ENCODE results near the gene PGRMC2. TPM values are rescaled to one million over a fixed set of nuclear protein-coding genes. Genes with fewer than 3 reads are reported as not detected.

PGRMC2 gene
- total and polyA plus RNA-seq, 2 of the 4 experiments (the other 2 are of a cell fraction) = 13.4 to 40.7 TPM

DNA sequence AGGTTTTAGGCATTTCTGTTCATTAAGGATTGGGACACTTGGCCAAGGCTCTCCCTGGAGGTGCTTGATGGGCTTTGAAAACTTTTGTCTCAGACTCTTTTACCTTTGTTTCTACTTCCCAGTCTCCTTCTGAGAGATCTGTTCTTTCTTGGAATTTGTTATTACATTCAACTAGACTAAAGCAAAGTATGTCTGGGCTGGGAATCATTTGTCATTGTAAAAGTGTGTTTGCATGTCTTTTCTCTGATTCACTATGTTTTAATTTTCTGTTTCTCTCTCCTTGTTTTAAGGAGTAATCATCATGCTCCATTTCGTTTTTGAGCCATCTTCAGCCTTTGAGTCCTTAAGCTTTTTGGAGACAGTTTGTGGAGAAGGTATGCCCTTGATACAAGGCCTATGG is 12.2 kb upstream of the PGRMC2 start:
- BruUV-seq (replicated peaks) = no TSS peak
- Histone ChIP-seq H3K4ac (ENCODE audit: low read depth, low read length) (peak overlapping the region; percentile 75), H2BK120ac (ENCODE audit: low read depth, low read length) (peak overlapping the region; percentile 92), H3K4me3 (ENCODE audit: insufficient read depth, low read depth, low read length) (no peak overlapping the region), H2BK15ac (ENCODE audit: low read depth, low read length) (peak overlapping the region; percentile 22; the same call in 1 of the 3 replicates), H2BK5ac (ENCODE audit: low read depth, low read length, poor library complexity, severe bottlenecking) (peak overlapping the region; percentile 86), H3K4me2 (ENCODE audit: low read depth, low read length) (peak overlapping the region; percentile 72), H3K36me3 (ENCODE audit: control insufficient read depth, insufficient read depth, low read length) (peaks cover 1% of the 10 kb centered on the region; the same call in 1 of the 2 replicates), H3K9me1 (ENCODE audit: insufficient read depth, low read length) (peaks cover 3% of the 10 kb centered on the region; the same call in 1 of the 2 replicates), H3K4me1 (ENCODE audit: control insufficient read depth, insufficient read depth, low read length) (peaks cover 9% of the 10 kb centered on the region), H4K20me1 (ENCODE audit: insufficient read depth, low read length) (no peaks in the 10 kb centered on the region), H2AK5ac (ENCODE audit: low read depth, low read length) (peak overlapping the region; percentile 23; the same call in 1 of the 2 replicates), H2BK20ac (ENCODE audit: low read depth, low read length) (peak overlapping the region; percentile 89), H3K14ac (replicated peaks; ENCODE audit: low read depth, low read length) (peak overlapping the region; percentile 62; the same call in 1 of the 2 replicates), H4K5ac (ENCODE audit: low read depth, low read length) (peak overlapping the region; percentile 91), H3K27me3 (ENCODE audit: control insufficient read depth, insufficient read depth, low read length) (no peaks in the 10 kb centered on the region), H3K23ac (ENCODE audit: low read depth, low read length) (peak overlapping the region; percentile 77), H2AFZ (replicated peaks; ENCODE audit: low read length, poor library complexity) (no peak overlapping the region), H4K91ac (ENCODE audit: insufficient read depth, low read depth, low read length) (peak overlapping the region; percentile 85), H3K9ac (ENCODE audit: low read depth, low read length) (no peak overlapping the region), H3K79me1 (ENCODE audit: low read depth in 1 of 2, low read length in 2 of 2) (peaks cover 0 to 3% of the 10 kb centered on the region in 2 experiments; a peak in 1 of 4 replicates), H4K8ac (ENCODE audit: low read depth in 2 of 2, low read length in 2 of 2) (peak overlapping the region; percentile 8 to 71), H2AK9ac (replicated peaks; ENCODE audit: low read depth, low read length, poor library complexity) (no peak overlapping the region), H3K27ac (ENCODE audit: insufficient read depth, low read length) (peak overlapping the region; percentile 39; the same call in 1 of the 2 replicates), H3K18ac (ENCODE audit: low read depth, low read length) (peak overlapping the region; percentile 96), H3K9me3 (ENCODE audit: control insufficient read depth, insufficient read depth, low read length) (no peaks in the 10 kb centered on the region), H3K56ac (ENCODE audit: extremely low read depth, insufficient read depth, low read length) (peak overlapping the region; percentile 68; the same call in 1 of the 2 replicates)
- DNase-seq (peak; percentile 59), ATAC-seq (ENCODE audit: low read depth) (peak; percentile 75)
- TF ChIP-seq MAZ (IDR thresholded peaks at IDR 0.05; ENCODE audit: borderline replicate concordance, low read depth, low read length) (no peak), CEBPB (IDR thresholded peaks at IDR 0.05; ENCODE audit: low read depth, low read length) (no peak), RCOR1 (IDR thresholded peaks at IDR 0.05; ENCODE audit: insufficient replicate concordance, low read length) (no peak), NFE2L2 (IDR thresholded peaks at IDR 0.05; ENCODE audit: low read depth, low read length) (no peak), SMC3 (IDR thresholded peaks at IDR 0.05; ENCODE audit: low read depth, low read length) (no peak), MXI1 (IDR thresholded peaks at IDR 0.05; ENCODE audit: borderline replicate concordance, low read depth, low read length) (no peak), USF2 (IDR thresholded peaks at IDR 0.05; ENCODE audit: low read depth, low read length) (no peak)
- TF ChIP-seq, protein P1, sequence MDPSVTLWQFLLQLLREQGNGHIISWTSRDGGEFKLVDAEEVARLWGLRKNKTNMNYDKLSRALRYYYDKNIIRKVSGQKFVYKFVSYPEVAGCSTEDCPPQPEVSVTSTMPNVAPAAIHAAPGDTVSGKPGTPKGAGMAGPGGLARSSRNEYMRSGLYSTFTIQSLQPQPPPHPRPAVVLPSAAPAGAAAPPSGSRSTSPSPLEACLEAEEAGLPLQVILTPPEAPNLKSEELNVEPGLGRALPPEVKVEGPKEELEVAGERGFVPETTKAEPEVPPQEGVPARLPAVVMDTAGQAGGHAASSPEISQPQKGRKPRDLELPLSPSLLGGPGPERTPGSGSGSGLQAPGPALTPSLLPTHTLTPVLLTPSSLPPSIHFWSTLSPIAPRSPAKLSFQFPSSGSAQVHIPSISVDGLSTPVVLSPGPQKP (IDR thresholded peaks at IDR 0.05; ENCODE audit: borderline replicate concordance, low read depth, low read length) = no peak
- intact Hi-C loops (cut with micrococcal nuclease) (no loop called here), in situ Hi-C loops (cut with MboI; ENCODE audit: low sequenced_read_pairs) (no loop called here), dilution Hi-C loops (cut with HindIII; ENCODE audit: low sequenced_read_pairs, unreplicated experiment) (no loop called here)
- ChIA-PET POLR2A (ENCODE audit: unreplicated experiment) (no interaction called here), CTCF (interaction anchor here (1.2 kb wide), 1 partner anchor 10 kb away, joined by 3 read pairs; no protein-coding TSS in a partner anchor)
- no CpG with 5 or more reads among the region's 1 CpG for WGBS, 2 experiments (ENCODE audit: extremely low coverage in 2 of 2, insufficient read length in 1 of 2)

Data from IMR-90 (cell line).